Urothelium cell line (cell line): ENCODE data around the gene DBNL.
A peak's percentile ranks its signal among the peaks of the same experiment; 100 is the strongest.

ENCODE experiments used
- DNase-seq: peaks from one replicate; pipeline ENCODE4 v3.0.0; 2011; ENCODE audit warnings: low spot score, mixed read lengths
- FAIRE-seq: peaks from 2 replicates; lab custom pipeline; 2011; peaks lifted over from hg19 to GRCh38; lab: Jason Lieb, UNC

Gene DBNL

GRCh38 chr7:44075296-44076075, 31.0 kb downstream of the DBNL start:
- DNase-seq (no peak), FAIRE-seq (no peak)

GRCh38 chr7:44076101-44076895, 31.8 kb downstream of the DBNL start:
- DNase-seq (no peak), FAIRE-seq (no peak)

- no peak for FAIRE-seq
- no peak for DNase-seq
Measured at GRCh38 chr7:44077061-44077460, 32.6 kb downstream of the DBNL start.

GRCh38 chr7:44077681-44078091, 33.2 kb downstream of the DBNL start:
- DNase-seq, result no peak
- peak; percentile 61 for FAIRE-seq

GRCh38 chr7:44078521-44078920, 34.0 kb downstream of the DBNL start:
- no peak for DNase-seq
- FAIRE-seq, result peak; percentile 85

GRCh38 chr7:44079331-44080021, 35.0 kb downstream of the DBNL start:
- DNase-seq (no peak), FAIRE-seq (no peak)

DNA sequence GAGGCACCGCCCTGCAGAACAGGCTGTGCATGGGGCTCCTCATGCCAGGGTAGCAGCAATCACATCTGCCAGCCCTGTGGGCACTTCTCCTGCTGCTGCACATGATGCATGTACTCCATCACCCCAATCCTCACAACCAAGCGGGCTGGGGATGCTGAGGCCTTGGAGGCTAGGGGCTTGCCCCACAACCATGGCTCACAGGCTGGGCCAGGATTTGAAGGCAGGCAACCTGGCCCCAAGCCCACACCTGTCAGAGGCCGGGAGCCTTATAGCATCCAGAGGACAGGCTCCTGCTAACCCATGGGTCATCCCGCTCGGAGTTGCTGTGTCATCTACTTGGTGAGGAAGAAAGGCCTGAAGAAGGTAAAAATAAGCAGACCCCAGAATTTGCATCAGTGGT, 35.6 kb downstream of the DBNL start:
- DNase-seq, result no peak
- FAIRE-seq, result no peak

- DNase-seq (no peak), FAIRE-seq (no peak)
Measured at GRCh38 chr7:44080686-44081265, 36.3 kb downstream of the DBNL start.

GRCh38 chr7:44081266-44081748, 36.8 kb downstream of the DBNL start:
- FAIRE-seq, result no peak
- no peak for DNase-seq

DNA sequence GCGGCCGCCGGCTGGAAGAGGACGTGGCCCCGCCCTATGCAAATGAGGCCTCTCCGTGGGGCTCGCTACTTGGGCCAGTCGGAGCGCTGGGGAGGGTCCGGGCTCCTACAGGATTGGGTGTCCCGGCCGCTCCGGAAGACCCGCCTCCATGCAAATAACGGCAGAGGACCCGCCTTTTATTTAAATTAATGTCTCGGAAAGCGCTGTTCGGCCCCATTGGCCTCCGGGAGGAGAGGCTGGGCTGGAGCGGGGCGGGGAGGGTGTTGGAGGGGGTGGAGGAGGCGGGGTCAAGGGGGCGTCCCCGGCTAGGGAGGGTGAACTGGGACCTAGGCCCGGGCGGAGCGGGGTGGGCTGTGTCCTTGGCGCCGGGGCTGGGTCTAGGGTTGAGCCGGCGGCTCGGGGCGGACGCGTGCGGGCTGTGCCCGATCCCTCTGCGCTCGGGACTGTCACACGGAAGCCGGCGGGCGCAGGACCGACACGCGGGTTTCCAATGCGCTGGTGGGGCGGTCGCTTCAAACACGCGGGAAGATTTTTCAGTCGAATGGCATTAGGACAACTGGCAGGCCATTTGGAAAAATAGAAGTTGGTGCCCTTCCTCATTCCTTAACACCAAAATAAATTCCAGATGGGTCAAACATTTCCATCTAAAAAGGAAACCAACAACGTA, 38.2 kb downstream of the DBNL start:
- peak; percentile 90 for FAIRE-seq
- DNase-seq, result peak; percentile 100

- DNase-seq (no peak), FAIRE-seq (no peak)
Measured at GRCh38 chr7:44083796-44084195, 39.3 kb downstream of the DBNL start.

GRCh38 chr7:44084701-44085100, 40.2 kb downstream of the DBNL start:
- FAIRE-seq (no peak), DNase-seq (no peak)

DNA sequence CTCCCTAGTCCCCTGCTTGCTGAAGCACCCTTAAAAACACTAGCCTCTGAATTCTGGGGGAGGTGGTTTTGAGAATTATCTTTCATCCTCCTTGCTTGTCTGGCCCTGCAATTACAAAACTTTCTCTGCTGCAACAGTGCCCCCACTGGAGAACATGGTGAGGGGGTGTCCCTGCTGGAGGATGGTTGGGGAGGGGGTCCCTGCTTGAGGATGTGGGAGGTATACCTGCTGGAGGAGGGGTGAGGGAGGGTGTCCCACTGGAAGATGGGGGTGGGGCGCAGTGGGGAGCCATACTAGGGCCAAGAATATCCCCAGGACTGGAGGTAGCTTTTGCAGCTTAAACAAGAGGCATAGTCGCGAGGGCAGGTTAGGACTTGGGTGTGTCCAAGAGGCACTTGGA, 41.0 kb downstream of the DBNL start:
- DNase-seq, result no peak
- FAIRE-seq, result no peak

DNA sequence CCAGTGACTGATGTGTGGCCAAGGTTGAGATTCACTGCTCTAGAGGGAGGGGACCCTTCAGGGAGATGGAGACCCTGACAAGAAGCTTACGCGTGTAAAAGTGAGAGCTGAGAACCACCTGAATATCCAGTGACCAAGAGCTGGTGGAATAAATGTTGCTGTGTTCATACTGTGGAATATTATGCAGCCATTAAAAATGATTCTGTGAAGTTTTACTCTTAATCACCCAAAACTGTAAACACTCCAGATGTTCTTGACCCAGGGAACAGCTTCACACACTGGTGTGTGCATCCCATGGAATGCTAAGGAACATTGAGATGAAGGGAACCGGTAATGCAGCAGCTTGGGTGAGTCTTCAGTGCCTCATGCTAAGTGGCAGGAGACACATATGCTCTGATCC, 42.1 kb downstream of the DBNL start:
- DNase-seq, result no peak
- no peak for FAIRE-seq

DNA sequence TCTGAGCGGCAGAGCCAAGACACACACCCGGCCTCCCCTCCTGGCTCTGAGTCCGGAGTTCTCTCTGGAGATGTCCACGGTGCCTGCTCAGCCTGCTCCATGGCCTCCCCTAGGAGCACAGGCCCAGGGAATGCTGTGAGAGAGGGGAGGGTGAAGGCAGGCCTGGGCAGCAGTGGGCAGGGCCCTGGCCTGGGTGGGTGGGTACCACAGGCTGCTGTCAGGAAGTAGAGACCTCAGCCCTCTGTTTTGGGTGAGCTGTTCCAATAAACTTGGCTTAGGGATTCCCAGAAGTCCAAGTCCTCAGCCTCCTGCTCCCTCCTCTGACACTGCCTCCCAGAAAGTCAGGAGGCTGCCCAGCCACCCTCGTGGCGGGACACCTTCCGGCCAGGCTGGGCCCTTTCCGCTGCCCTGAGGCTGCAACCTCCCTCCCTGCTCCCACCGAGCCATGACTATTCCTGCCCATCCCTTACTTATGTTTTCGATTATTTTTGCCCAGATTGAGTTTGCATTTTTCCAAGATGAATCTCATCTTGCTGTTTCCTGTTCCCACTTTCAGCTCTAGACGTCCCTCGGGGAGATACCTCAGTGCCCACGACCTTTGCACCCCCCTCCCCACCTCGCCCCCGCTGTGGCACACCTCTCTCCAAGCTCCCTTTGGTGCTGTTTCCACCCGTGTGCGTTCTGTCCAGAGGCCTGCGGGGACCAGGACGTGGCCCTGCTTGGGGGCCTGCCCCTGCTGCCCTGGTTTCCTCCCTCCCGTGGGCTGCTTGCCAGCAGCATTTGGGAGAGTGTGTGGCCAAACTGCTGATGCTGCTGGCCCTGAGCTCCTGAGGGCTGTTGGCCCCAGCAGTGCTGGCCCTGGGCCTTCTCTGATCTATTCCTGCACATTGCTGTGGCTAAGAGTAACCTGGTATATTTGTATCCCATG, 43.7 kb downstream of the DBNL start:
- DNase-seq (peak; percentile 60), FAIRE-seq (peak; percentile 80)

DNA sequence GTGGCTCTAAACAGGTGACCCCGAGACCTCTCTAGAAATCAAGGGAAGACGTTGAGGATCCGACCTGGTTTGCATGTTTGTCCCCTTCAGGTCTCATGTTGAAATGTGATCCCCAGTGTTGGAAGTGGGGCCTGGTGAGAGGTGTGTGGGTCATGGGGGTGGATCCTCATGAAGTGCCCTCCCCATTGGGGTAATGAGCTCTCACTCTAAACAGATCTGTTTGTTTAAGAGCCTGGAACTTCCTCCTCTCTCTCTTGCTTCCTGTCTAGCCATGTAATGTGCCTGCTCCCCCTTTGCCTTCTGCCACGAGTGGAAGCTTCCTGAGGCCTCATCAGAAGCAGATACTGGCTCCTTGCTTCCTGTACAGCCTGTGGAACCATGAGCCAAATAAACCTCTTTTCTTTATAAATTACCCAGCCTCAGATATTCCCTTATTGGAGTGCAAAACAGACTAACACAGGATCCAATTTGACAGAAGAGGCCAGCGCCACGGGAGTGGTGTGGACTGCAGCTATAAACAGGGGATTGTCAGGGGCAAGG, 48.7 kb downstream of the DBNL start:
- FAIRE-seq (no peak), DNase-seq (no peak)

GRCh38 chr7:44094365-44094764, 49.9 kb downstream of the DBNL start:
- DNase-seq (no peak), FAIRE-seq (no peak)

DNA sequence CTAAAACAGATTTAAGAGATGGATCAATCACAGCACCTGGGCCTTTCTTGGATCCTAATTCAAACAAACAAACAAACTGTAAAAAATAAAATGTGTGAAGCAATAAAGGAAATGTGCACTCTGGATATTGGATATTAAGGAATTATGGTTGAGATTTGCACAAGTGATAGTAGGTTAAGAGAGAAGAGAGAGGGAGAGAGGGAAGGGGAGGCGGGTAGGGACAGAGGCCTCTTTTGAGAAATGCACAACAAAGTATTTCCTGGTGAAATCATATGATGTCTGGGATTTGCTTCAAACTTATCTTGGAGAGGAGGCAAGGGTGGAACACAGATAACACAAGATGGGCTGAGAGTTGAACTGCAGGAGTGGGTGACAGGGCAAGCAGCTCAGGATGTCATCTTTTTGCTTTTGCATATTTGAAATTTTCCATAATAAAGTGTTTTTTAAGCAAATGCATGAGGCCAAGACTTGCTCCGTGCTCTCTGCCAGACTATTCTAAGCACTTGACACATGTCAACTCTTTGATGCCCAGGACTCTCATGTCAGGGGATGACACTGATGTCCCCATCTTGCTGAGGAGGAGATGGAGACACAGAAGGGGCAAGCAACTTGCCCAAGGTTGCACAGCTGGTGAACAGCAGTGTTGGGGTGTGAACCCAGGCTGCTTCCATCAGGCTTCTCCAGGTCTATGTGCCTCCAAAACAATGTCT, 50.5 kb downstream of the DBNL start:
- DNase-seq (no peak), FAIRE-seq (no peak)

DNA sequence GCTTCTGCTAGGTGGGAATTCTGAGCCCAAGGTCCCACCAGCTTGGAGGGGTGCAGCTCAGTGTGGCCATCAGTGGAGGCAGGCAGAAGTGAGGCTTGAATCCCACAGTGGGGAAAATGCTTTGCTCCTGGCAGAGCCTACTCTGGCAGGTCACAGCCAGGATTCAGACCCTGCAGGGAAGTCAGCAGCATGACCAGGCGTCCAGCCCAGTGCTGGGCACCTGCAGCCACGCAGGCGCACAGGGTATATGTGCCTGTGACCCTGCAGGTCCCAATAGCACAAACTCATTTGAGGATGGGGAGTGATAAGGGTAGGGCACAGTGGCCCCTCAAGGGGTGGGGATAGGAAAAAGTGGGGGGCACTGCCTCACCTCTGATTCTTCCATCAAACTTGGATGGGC, 51.3 kb downstream of the DBNL start:
- no peak for FAIRE-seq
- DNase-seq, result no peak
